HL-60 (cell line): ENCODE measurements around the gene PPP6R3.

Experiments used
- DNase-seq, 2 experiments: peaks; one replicate each; pipeline ENCODE4 v3.0.0-alpha.2; 2010 to 2020; ENCODE audit warnings: low read depth in 1 of 2, low spot score in 1 of 2
- H3K27ac ChIP-seq: fragments of 250-450 bp; sonication (Bioruptor Pico); replicated peaks from 2 replicates; pipeline ENCODE4 v1.5.1; 2020; ENCODE audit warnings: mild to moderate bottlenecking, moderate library complexity
- H3K27me3 ChIP-seq: fragments of 250-450 bp; sonication (Bioruptor Pico); 2 replicates; pipeline ENCODE4 v1.5.1; 2021; ENCODE audit warnings: mild to moderate bottlenecking, moderate library complexity; ENCODE audit not compliant: insufficient read depth, poor library complexity, severe bottlenecking
- H3K4me3 ChIP-seq: replicated peaks from 2 replicates; pipeline ENCODE4 v1.5.1; 2011; ENCODE audit warnings: mild to moderate bottlenecking, control low read depth, low read length; ENCODE audit not compliant: insufficient read depth
- GABPA ChIP-seq: IDR thresholded peaks from 2 replicates; pipeline ENCODE4 v1.6.1; 2012; ENCODE audit warnings: low read depth
- POLR2AphosphoS5 ChIP-seq: IDR thresholded peaks from 2 replicates; pipeline ENCODE4 v1.6.1; 2012; ENCODE audit warnings: low read depth
- SPI1 ChIP-seq: IDR thresholded peaks from 2 replicates; pipeline ENCODE4 v1.6.1; 2012; ENCODE audit warnings: low read depth, mild to moderate bottlenecking, borderline replicate concordance
- TF ChIP-seq, protein P1 (sequence below): IDR thresholded peaks from one replicate; pipeline ENCODE4 v1.5.1; 2011; ENCODE audit warnings: low read length, control low read depth, inconsistent platforms; ENCODE audit not compliant: insufficient read depth
- TF ChIP-seq, protein P2 (sequence below): IDR thresholded peaks from 2 replicates; pipeline ENCODE4 v1.6.1; 2012; ENCODE audit warnings: low read depth; ENCODE audit not compliant: insufficient replicate concordance

Gene PPP6R3

DNA sequence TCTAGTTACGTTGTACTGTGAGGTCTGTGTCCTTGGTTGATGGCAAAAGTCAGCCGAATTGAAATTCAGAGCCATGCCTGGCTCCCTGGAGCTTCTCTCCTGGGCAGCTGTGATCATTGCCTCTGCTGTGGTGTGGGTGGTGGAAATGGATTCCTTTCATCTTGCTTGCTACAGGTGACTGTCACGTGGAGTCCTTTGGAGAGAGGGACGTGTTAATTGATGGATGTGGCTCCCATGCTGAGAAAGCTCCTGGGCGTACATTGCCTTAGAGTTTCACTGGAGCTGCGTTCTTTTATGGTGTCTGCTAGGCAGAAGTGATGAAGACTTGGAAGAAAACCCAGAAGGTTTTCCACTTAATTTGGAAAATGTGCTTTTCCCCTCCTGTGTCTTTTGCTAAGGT lies 41.9 kb upstream of the PPP6R3 start:
- no peak overlapping the region for H3K4me3 ChIP-seq
- no peaks in the 10 kb centered on the region for H3K27me3 ChIP-seq
- no peak for DNase-seq
- no peak for TF ChIP-seq POLR2AphosphoS5
- TF ChIP-seq GABPA, result no peak
- TF ChIP-seq, protein P1, sequence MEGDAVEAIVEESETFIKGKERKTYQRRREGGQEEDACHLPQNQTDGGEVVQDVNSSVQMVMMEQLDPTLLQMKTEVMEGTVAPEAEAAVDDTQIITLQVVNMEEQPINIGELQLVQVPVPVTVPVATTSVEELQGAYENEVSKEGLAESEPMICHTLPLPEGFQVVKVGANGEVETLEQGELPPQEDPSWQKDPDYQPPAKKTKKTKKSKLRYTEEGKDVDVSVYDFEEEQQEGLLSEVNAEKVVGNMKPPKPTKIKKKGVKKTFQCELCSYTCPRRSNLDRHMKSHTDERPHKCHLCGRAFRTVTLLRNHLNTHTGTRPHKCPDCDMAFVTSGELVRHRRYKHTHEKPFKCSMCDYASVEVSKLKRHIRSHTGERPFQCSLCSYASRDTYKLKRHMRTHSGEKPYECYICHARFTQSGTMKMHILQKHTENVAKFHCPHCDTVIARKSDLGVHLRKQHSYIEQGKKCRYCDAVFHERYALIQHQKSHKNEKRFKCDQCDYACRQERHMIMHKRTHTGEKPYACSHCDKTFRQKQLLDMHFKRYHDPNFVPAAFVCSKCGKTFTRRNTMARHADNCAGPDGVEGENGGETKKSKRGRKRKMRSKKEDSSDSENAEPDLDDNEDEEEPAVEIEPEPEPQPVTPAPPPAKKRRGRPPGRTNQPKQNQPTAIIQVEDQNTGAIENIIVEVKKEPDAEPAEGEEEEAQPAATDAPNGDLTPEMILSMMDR, result no peak
- TF ChIP-seq, protein P2, sequence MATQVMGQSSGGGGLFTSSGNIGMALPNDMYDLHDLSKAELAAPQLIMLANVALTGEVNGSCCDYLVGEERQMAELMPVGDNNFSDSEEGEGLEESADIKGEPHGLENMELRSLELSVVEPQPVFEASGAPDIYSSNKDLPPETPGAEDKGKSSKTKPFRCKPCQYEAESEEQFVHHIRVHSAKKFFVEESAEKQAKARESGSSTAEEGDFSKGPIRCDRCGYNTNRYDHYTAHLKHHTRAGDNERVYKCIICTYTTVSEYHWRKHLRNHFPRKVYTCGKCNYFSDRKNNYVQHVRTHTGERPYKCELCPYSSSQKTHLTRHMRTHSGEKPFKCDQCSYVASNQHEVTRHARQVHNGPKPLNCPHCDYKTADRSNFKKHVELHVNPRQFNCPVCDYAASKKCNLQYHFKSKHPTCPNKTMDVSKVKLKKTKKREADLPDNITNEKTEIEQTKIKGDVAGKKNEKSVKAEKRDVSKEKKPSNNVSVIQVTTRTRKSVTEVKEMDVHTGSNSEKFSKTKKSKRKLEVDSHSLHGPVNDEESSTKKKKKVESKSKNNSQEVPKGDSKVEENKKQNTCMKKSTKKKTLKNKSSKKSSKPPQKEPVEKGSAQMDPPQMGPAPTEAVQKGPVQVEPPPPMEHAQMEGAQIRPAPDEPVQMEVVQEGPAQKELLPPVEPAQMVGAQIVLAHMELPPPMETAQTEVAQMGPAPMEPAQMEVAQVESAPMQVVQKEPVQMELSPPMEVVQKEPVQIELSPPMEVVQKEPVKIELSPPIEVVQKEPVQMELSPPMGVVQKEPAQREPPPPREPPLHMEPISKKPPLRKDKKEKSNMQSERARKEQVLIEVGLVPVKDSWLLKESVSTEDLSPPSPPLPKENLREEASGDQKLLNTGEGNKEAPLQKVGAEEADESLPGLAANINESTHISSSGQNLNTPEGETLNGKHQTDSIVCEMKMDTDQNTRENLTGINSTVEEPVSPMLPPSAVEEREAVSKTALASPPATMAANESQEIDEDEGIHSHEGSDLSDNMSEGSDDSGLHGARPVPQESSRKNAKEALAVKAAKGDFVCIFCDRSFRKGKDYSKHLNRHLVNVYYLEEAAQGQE, result no peak
- TF ChIP-seq SPI1, result no peak
- H3K27ac ChIP-seq, result no peak overlapping the region

DNA sequence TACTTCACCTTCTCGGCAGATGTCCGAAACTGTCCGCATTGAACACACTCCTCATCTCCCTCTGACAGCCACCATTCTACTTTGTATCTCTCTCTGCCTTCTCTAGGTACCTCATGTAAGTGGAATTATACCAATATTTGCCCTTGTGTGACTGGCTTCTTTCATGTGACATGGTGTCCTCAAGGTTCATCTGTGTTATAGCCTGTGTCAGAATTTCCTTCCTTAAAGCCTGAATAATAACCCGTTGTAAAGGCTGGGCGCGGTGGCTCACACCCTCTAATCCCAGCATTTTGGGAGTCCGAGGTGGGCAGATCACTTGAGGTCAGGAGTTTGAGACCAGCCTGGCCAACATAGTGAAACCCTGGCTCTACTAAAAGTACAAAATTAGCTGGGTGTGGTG lies 40.4 kb upstream of the PPP6R3 start:
- no peak overlapping the region for H3K27ac ChIP-seq
- no peak overlapping the region for H3K4me3 ChIP-seq
- TF ChIP-seq POLR2AphosphoS5, result no peak
- TF ChIP-seq, protein P1, result no peak
- TF ChIP-seq, protein P2, result no peak
- TF ChIP-seq GABPA, result no peak
- DNase-seq, result no peak
- H3K27me3 ChIP-seq, result no peaks in the 10 kb centered on the region

DNA sequence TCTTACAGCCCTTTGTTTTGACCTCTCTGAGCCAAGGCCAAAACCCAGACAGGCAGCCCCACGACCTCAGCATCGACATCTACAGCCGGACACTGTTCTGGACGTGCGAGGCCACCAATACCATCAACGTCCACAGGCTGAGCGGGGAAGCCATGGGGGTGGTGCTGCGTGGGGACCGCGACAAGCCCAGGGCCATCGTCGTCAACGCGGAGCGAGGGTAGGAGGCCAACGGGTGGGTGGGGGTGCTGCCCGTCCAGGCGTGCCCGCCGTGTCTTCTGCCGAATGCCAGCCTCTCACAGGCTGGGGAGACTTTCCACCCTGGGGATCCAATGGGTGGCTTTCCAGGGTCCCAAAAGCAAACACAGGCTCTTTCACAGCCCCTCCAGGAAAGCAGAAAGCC lies 37.1 kb upstream of the PPP6R3 start:
- no peak overlapping the region for H3K4me3 ChIP-seq
- DNase-seq, result no peak
- no peaks in the 10 kb centered on the region for H3K27me3 ChIP-seq
- no peak for TF ChIP-seq SPI1
- TF ChIP-seq GABPA, result no peak
- no peak for TF ChIP-seq POLR2AphosphoS5
- TF ChIP-seq, protein P1, result no peak
- TF ChIP-seq, protein P2, result no peak
- no peak overlapping the region for H3K27ac ChIP-seq
